GM06990 (cell line): ENCODE data around the gene RBMS1.

Source experiments
- DNase-seq: peaks from one replicate; pipeline ENCODE4 v3.0.0-alpha.2; 2011; ENCODE audit not compliant: insufficient read length; ENCODE audit errors: extremely low read depth
- H3K27me3 ChIP-seq: replicated peaks from 2 replicates; pipeline ENCODE4 v1.6.0; 2011; ENCODE audit warnings: low read length; ENCODE audit not compliant: control insufficient read depth, insufficient read depth
- H3K36me3 ChIP-seq: 2 replicates; pipeline ENCODE4 v1.5.1; 2011; ENCODE audit warnings: low read length; ENCODE audit not compliant: control insufficient read depth, insufficient read depth
- H3K4me3 ChIP-seq: replicated peaks from 2 replicates; pipeline ENCODE4 v1.5.1; 2011; ENCODE audit warnings: low read depth, mild to moderate bottlenecking, control low read depth, low read length
- CTCF ChIP-seq: IDR thresholded peaks from 2 replicates; pipeline ENCODE4 v1.5.1; 2011; ENCODE audit warnings: low read length, control low read depth, mild to moderate bottlenecking, inconsistent platforms; ENCODE audit not compliant: insufficient read depth, poor library complexity, severe bottlenecking

Gene RBMS1

GRCh38 chr2:160377204-160377995 lies 116.2 kb downstream of the RBMS1 start:
- DNase-seq: no peak
- Histone ChIP-seq H3K4me3 (no peak overlapping the region), H3K27me3 (no peaks in the 10 kb centered on the region; the same call in 1 of the 2 replicates), H3K36me3 (no peaks in the 10 kb centered on the region)
- peak; percentile 1 for TF ChIP-seq CTCF

- H3K4me3 ChIP-seq: no peak overlapping the region
- TF ChIP-seq CTCF: no peak
- no peaks in the 10 kb centered on the region for H3K36me3 ChIP-seq
- no peaks in the 10 kb centered on the region; the same call in 1 of the 2 replicates for H3K27me3 ChIP-seq
- DNase-seq: no peak
Measured at GRCh38 chr2:160376576-160376975, 117.0 kb downstream of the RBMS1 start.

- Histone ChIP-seq H3K36me3 (no peaks in the 10 kb centered on the region), H3K27me3 (no peaks in the 10 kb centered on the region; the same call in 1 of the 2 replicates), H3K4me3 (no peak overlapping the region)
- no peak for DNase-seq
- no peak for TF ChIP-seq CTCF
Measured at GRCh38 chr2:160375802-160376469, 117.7 kb downstream of the RBMS1 start.

- H3K36me3 ChIP-seq: no peaks in the 10 kb centered on the region
- H3K4me3 ChIP-seq: no peak overlapping the region
- no peak for DNase-seq
- H3K27me3 ChIP-seq: no peaks in the 10 kb centered on the region; the same call in 1 of the 2 replicates
- no peak for TF ChIP-seq CTCF
Measured at GRCh38 chr2:160375037-160375436, 118.6 kb downstream of the RBMS1 start.

- Histone ChIP-seq H3K27me3 (no peaks in the 10 kb centered on the region; the same call in 1 of the 2 replicates), H3K36me3 (no peaks in the 10 kb centered on the region), H3K4me3 (no peak overlapping the region)
- DNase-seq: no peak
- TF ChIP-seq CTCF: no peak
Measured at GRCh38 chr2:160373666-160374065, 119.9 kb downstream of the RBMS1 start.
